HG03571 (cell line): ENCODE data around the gene APOE.
A peak's percentile ranks its signal among the peaks of the same experiment; 100 is the strongest.
"Not testable (repeated sequence)": the region's sequence is repeated elsewhere in the genome, so short reads cannot be mapped to it uniquely, and the experiment has no call there.

Experiments used
- ATAC-seq: cut with Tn5 transposase; IDR thresholded peaks from one replicate; pipeline ENCODE4 v1.9.1; 2021; ENCODE audit not compliant: unreplicated experiment

Gene APOE

GRCh38 chr19:44883922-44884321 is 21.7 kb upstream of the APOE start:
- no peak for ATAC-seq

GRCh38 chr19:44884566-44884965 is 21.0 kb upstream of the APOE start:
- no peak for ATAC-seq

GRCh38 chr19:44886141-44886540 is 19.5 kb upstream of the APOE start:
- ATAC-seq, result no peak

- no peak for ATAC-seq
Measured at GRCh38 chr19:44887648-44888047, 17.9 kb upstream of the APOE start.

- ATAC-seq, result not testable (repeated sequence)
Measured at GRCh38 chr19:44888335-44888734, 17.3 kb upstream of the APOE start.

- no peak for ATAC-seq
Measured at GRCh38 chr19:44889830-44890365, 15.7 kb upstream of the APOE start.

GRCh38 chr19:44890366-44891015 is 15.1 kb upstream of the APOE start:
- ATAC-seq, result peak; percentile 79

- ATAC-seq, result peak; percentile 54
Measured at GRCh38 chr19:44891016-44891882, 14.3 kb upstream of the APOE start, which contains the start of gene TOMM40. TSS of gene TOMM40 (plus strand) at chr19:44891254. CDS start at chr19:44891416, 162 bp downstream.

GRCh38 chr19:44892932-44893331 is 12.7 kb upstream of the APOE start:
- ATAC-seq, result no peak

GRCh38 chr19:44893332-44894051 is 12.1 kb upstream of the APOE start:
- ATAC-seq, result no peak

GRCh38 chr19:44894052-44894400 is 11.6 kb upstream of the APOE start:
- no peak for ATAC-seq

GRCh38 chr19:44894946-44895345 is 10.7 kb upstream of the APOE start:
- no peak for ATAC-seq

GRCh38 chr19:44897835-44898234 is 7.8 kb upstream of the APOE start:
- no peak for ATAC-seq

GRCh38 chr19:44900328-44901244 is 5.0 kb upstream of the APOE start:
- no peak for ATAC-seq

- no peak for ATAC-seq
Measured at GRCh38 chr19:44903216-44903601, 2.4 kb upstream of the APOE start.

- no peak for ATAC-seq
Measured at GRCh38 chr19:44903602-44904425, 1.8 kb upstream of the APOE start.

GRCh38 chr19:44904426-44904994 is 1.1 kb upstream of the APOE start:
- ATAC-seq, result no peak

GRCh38 chr19:44907613-44908012 is 2.0 kb downstream of the APOE start:
- ATAC-seq, result no peak
